Activated CD4-positive, alpha-beta T cell treated with anti-CD3 and anti-CD28 coated beads, Interleukin-2, amount 50 U/mL, for 24 hours (primary cell): ENCODE results near the gene NGEF.
A peak's percentile ranks its signal among the peaks of the same experiment; 100 is the strongest.

Experiments used
- DNase-seq, 2 donors: peaks; one replicate each; pipeline ENCODE4 v3.0.0-alpha.2; 2020; ENCODE audit warnings: low read depth in 1 of 2, low spot score in 1 of 2

NGEF gene

DNA sequence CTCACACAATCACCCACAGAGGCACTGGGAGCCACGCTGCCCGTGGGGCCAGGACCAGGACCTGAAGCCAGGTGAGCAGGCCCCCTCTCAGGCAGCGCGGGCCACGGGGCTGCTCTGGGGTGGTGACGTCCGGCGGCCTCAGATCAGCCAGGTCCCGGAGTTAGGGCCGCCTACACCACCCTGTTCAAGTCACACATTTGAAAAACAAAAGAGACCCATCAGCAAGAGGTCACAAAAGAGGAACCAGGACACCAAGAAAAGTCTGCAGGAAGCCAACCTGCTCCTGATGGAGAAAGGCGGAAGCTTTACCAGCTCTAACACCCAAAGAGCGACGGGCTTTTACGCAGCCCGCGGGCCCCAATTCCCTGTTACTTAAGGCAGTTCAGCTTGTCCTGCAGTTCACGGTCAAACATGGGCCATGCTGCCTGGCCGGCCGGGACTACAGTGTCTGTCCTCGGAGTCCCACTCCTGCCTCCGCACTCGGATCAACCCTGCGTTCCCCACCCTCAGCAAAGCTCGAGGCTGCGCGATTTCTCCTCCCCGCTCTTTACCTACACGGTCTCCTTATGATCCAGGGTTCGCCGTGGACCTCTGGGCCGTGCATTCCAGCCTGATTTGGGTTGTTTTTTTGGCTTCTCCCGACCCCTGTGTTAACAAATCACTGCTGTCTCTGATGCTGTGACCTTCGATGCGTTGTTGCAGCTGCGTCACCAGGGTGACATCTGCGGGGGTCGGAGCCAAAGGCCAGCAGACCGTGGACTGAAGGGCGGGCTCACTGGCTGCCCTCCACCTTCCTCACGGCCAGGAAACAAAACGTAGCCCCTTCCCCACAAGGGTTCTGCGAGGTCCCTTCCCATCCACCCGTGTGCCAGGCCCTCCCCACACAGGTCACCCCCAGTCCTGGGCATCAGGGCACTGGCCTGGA is 112.0 kb downstream of the NGEF start:
- no peak for DNase-seq

- DNase-seq = no peak
Measured at GRCh38 chr2:232898592-232899543, 114.2 kb downstream of the NGEF start.

DNA sequence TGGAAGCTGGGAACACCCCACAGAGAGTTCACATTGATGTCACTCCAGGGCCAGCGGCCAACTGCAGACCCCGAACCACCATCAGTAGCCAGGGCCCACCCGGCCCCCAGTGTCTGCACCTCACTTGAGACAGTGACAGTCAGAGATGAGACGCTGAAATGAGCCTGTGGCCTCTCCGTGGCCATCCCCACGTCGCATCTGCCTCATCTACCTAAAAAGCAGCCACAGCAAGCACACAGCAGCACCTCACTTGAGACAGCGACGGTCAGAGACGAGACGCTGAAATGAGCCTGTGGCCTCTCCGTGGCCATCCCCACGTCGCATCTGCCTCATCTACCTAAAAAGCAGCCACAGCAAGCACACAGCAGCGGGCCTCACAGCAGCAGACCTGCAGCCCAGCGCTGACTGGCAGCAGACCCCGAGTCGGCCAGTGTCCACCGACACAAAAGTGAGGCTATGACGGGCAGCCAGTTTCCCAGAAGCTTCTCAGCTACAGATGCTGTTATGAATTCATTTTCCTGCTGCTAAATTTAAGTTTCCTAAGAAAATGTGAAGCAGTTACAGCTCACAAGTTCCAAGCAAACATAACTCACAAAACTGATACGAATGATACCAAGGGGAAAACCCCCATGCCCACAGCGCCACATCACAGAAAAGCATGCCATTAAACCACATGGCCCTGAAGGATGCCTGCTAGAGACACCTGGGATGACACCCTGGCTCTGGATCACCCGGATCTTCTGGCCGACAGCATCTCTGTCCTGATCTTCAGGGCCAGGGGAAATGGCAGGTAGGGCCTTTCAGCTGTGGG is 115.3 kb downstream of the NGEF start:
- peak in 1 of 2 donors; percentile 30 for DNase-seq

DNA sequence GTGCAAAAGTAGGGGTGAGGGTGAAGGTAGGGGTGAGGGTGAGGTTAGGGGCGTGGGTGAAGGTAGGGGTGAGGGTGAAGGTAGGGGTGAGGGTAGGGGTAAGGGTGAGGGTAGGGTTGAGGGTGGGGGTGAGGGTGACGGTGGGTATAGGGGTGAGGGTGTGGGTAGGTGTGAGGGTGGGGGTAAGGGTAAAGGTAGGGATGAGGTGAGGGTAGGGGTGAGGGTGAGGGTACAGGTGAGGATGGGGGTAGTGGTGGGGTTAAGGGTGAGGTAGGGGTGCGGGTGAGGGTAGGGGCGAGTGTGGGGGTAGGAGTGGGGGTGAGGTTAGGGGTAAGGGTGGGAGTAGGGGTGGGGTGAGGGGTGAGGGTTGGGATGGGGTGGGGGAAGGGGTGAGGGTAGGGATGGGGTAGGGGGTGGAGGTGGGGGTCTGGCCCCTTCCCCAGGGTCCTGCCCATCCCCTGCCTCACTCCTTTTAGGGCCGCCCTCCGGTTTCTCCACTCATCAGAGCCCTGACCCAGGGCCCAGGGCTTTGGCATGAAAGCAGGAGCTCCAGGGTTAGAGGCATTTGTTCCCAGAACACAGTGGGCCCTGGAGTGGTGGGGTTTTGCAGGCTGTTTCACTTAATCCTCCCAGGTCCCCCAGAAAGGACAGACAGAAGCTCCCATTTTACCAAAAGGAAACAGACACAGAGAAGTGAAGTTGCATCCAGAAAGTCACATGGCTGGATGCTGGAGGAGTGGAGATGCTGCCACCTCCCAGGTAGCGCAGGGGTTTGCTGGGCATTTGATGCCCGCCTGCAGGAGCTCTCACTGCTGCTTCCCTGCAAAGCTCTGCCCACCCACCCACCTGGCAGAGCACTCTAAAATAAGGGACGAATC is 116.1 kb downstream of the NGEF start:
- DNase-seq = no peak

- no peak for DNase-seq
Measured at GRCh38 chr2:232896111-232896510, 116.9 kb downstream of the NGEF start.

DNA sequence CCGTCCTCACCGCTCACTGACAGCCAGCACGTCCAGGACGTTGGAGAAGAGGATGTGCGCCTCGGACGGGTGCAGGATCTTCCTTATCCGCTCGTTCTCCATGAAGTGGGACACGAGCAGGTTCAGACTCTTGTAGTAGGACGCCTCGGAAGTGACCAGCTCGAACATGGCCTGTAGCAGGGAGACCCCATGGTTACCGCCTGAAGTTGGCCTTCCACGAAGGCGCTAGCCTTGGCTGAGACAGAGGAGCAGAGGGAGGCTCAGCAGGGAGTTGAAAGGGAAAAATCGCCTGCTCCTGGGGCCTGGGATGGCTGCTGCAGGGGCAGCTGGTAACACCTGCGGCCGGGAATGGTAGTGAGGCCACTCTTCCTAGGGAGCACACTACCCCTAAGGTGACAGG is 118.3 kb downstream of the NGEF start:
- no peak for DNase-seq

DNA sequence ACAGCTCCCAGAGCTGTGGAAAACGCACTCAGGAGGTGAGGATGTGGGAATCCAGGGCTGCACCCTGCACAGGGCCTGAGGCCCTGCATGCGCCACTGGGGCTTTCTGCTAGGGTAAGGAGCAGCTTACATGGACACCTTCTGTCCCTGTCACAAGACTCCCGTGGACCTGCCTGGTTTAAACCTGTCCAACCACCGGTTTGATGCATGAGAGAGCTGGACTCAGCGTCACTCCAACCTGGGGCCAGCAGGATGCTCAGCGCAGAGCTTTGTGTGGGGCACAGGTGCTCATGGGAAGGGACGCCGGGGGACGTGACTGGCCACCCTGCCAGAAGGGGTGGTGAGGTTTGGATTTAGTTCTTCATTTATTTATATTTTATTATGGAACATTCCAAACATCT is 118.8 kb downstream of the NGEF start:
- DNase-seq = no peak

- no peak for DNase-seq
Measured at GRCh38 chr2:232893834-232894233, 119.2 kb downstream of the NGEF start.

DNA sequence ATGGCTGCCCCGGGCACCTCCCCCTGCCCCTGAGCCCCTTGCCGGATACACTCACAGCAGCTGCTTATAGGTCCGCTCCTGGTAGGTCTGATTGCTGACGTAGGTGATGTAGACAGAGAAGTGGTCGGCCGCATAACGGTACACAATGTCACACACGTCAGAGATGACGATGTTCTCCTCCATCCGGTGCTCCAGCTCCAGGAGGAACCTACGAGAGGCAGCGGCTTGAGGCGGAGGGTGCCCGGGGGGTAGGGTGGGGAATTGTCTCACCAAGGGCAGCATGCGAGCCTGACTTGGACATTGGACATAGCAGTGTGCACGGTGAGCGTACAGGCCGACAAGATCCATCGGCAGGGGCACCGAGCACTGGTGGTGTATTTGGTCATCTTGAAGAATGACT is 120.2 kb downstream of the NGEF start:
- no peak for DNase-seq

- no peak for DNase-seq
Measured at GRCh38 chr2:232892221-232892620, 120.8 kb downstream of the NGEF start.

DNA sequence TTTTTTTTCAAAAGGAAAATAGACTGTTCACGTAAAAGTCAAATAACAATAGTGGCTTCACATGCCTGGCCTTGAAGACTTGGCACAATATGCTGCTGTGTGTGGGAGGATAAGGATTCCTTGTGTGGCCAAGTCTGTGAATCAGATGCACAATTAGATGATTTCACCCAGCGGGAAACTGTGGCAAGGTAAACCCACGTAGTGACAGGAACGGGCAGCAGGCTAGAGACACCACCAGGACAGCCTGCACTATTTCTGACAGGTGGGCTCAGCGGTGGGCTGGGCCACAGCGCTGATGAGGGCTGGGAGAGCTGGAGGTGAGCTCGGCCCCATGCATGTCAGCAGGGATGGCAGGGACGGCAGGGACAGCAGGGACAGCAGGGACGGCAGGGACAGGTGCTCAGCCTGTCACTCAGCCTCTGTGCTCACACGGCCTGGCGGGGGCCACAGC is 121.4 kb downstream of the NGEF start:
- DNase-seq = no peak

DNA sequence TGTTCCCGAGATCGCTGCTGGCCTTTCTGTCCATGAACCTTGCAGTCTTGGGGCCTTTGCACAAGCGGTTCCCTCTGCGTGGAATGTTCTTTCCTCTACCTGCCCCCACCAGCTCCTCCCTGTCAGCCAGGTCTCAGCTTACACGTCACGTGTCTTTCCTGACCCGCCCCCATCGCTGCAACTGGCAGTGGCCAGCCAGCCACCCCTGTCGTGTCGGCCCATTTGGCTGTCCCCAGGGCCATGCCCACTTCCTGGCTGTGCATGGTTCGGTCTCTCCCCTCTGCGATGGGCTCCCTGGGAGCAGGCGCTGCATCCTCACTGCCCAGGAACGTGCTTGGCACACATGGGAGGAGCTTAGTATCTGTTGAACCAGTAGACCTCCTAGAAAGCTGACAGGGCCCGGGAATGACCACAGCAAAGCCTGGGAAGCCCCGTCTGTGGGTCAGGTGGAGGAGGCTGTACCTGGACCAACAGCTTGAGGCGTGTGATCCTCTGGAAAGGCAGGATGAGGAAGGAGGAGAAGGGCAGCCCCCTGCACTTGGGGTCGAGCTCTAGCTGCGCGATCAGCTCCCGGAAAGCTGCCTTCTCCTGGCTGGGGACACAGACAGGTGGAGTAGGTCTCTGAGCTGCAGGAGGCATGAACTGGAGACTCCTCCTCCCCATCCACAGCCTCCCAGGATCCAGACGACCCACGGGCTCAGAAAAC is 122.0 kb downstream of the NGEF start:
- no peak for DNase-seq

GRCh38 chr2:232890536-232890895 is 122.5 kb downstream of the NGEF start:
- no peak for DNase-seq

- no peak for DNase-seq
Measured at GRCh38 chr2:232889876-232890401, 123.1 kb downstream of the NGEF start.

DNA sequence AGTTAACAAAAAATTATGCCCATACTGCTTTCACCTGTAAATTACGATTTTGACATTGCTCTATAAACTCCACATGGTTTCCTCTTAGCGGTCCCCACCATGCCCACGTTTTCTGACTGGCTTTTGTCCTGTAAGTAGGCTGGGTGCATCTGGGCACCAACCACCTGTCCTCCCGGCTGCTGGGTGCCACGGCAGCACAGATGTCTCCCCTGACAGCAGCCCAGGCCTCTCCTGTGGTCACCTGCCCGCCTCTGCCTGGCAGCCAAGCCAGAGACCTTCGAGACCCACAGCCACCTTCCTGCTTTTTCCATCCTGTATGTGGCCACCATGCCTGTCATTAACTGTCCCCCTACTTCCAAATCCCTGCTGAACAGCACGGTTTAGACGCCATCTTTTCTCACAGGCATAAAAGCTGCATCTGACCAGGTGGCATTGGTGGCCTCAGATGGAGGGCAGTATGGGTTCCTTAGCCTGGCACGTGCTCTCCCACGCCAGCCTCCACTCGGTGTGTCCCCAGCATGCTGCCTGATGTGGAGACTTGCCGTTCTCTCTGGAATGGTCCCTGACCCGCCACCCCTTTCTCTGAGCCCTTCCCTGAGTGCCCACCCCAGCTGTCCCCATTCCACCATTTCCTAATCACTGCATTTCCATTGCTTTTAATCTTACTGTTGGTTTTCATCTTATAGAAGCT is 124.1 kb downstream of the NGEF start:
- no peak for DNase-seq

GRCh38 chr2:232888099-232888836 is 124.8 kb downstream of the NGEF start:
- DNase-seq = no peak

DNA sequence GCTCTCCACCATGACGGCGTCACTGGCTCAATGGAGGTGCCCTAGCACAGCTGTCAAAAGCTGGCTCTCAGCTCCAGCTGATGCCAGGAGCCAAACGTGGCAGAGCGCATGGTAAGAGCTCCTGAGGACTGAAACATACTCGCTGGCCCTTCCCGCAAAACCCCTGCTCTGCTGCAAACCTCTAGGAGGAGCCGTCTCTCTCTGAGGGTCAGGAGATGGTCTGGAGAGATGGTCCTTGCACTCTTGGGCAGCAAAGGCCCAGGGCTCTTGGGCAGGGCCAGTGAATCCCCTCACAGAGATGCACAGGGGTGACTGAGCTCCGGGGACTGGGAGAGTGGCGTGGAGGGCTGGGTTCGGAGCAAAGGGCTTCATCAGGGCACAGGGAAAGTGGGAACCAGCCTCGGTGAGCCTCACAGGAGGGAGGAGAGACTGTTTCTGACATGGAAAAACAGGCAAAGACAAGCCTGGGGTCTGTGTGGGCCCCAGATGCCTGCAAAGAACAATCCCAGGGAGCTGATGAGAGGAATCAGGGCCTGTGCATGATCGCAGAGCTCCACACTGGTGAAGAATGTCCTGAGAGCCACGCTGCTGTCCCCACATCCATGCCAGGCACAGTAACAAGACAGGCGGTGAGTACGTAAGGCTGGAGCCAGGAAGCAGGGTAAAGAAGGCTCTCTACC is 125.7 kb downstream of the NGEF start:
- no peak for DNase-seq
